Esophagus muscularis mucosa (tissue), 2 donors: ENCODE measurements around the gene LRRK1.

Experiments
- EP300 ChIP-seq: sonication (generic); formaldehyde crosslinking; IDR thresholded peaks from one replicate; pipeline ENCODE4 v1.6.1; 2017; ENCODE audit warnings: antibody characterized with exemption
- POLR2A ChIP-seq: fragments of 450-650 bp; IDR thresholded peaks from one replicate; pipeline ENCODE4 v1.6.1; 2017; ENCODE audit warnings: antibody characterized with exemption, moderate library complexity, mild to moderate bottlenecking, low read depth

DNA sequence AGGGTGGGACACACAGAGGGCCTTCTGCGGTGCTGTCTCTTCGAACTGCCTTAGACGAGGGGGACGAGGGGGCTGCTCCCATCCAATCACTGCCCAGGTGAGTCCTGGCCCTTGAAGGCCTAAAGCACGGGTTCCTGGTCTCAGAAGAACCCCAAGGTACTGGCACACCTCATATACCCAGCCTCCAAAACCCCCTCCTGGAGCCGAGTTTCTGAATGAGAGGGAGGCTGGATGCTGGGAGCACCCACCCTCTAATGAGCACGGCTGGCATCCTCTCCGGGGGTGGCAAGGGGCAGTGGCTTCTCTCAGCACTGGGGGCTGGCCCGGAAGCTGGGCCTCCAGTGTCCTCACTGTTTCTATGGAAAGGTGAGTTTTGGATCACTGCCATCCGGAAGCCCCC lies 165.6 kb downstream of the LRRK1 start:
- no peak for TF ChIP-seq POLR2A
- TF ChIP-seq EP300 = no peak
